ENCODE results near the gene CKB.

CKB gene

DNA sequence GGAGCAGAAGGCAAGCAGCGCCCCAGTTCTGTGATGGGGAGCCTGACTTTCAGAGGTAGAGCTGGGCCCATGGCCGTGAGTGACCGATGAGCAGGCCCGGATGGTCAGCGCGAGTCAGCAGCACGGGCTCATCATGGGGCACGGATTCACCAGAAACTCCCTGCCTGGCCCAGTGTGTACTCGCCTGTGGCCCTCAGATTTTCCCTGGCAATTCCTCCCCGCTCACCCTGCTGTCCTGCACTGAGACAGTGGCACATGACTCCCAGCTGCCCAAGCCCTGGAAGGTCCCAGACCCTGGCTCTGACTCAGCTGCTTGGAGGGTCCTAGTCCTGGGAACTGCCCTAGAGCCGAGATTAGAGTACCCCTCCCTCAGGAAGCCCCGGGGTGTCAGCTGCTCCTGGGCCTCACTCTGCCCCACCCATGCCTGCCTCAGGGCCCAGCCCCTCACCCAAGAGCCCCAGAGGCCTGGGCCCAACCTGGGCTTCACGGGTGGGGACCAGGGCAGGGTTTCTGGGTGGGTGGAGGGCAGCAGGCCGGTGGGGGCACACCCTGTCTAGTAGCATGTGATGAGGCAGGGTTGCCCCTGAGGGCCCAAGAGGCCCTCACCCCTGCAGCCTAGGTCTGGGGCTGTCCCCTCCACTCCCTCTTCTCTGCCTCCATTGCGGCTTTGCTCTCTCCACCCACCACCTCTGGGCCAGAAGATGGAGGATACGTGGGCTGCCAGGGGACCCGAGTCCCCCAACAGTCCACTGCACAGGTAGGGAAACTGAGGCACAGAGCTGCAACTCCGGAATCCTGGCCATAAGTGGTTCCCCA is 14.8 kb upstream of the CKB start:
- DNase-seq = no peak

DNA sequence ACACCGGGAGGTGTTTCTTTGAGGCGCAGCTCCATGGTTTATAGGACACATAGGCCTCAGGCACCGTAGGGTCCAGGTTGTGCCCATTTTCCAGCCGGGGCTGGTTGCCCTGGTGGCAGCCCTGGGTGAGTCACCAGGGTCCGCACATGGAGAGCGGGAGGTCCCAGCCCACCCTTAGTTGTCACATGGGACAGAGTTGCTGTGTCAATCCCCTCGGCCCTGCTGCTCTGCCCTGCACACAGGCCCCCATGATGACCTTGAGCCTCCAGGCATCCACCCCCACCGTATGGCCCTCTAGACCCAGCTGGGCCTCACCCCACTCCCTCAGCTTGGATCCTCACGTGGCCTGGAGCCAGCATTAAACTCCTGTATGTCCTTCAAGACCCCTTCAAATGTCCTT is 14.1 kb upstream of the CKB start:
- no peak for DNase-seq

DNA sequence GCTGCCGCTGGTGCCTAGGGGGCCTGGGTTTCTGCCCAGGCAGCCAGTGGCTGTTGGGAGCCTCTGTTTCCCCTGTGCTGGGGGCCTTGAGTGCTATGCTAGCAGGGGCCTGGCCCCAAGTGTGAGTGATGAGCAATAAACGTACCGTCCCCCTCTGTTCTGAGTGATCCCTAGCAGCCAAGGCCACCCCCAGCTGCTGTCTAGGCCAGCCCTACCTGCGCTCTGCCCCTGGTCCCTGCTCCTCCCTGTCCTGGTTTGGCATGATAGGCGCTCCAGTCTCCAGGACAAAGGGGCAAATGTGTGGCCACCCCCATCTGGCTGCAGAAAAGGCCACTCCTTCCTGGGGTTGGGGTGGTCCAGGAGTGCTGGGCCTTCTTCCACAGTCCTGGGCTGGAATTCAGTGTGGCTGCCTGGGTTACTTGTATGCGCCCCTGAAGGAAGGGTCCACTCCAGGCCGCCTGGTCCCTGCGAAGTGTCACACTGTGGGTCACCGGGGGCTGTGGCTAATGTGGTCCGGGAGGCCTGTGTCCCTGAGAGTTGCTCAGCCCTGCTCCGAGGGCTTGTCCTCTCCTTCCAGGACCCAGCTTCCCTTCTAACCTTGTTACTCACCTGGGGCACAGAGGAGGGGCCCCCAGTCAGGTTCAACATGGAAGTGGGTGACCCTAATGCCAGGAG is 13.4 kb upstream of the CKB start:
- DNase-seq = no peak

DNA sequence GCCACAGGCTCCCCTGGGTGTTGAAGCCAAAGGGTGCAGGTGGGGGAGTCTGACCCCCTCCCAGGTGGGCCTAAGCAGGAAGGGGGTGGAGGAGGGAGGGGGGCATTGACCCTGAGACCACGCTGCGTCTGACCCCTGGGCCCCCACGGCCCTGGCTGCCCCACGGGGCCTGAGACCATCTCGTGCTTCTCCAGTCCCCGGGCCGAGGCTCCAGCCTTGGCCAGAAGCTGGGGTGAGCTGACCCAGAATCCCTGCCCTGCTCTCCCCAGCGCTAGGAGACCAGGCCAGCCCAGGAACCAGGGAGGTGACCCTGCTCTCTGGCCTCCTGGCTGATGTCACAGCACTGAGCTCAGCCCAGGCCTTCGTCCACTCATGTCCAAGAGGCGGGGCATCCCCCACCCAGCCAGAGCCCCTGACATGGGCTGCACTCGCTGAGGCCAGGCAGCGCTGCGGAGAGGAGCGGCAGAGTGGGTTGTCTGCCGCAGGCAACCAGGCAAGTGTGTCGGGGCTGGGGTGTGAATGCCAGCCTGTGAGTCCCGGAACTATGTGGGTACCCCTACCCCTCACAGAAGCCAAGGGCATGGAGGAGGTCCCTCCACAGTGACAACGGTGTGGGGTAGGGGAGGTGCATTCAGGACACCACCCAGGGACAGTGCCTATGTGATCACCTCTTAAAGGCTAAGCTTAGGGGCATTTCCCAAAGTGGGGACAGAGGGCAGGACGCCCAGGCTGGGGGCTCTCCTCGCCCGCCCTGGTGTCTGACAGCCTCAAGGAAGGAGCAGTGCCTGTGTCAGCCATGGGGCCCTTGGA is 12.7 kb upstream of the CKB start:
- no peak for DNase-seq

DNA sequence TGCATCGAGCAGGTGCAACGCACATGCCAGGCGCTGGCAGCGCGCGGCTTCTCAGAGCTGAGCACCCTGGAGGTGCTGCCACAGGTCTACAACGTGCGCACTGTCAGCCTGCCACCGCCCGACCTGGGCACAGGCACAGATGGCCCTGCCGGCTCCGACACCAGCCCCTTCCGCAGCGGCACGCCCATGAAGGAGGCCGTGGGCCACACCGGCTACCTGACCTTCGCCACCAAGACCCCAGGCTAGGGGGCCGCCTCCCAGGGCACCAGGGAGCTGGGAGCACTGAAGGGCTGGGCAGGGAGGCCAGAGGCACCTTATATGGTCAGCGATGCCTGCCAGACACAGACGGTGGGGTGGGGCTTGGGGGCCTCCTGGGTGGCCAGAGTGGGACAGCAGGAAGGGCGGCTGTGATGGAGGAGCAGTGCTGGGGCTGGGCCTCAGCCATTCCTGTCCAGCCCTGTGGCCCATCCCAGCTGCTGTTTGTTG is 12.0 kb upstream of the CKB start:
- DNase-seq = no peak

DNA sequence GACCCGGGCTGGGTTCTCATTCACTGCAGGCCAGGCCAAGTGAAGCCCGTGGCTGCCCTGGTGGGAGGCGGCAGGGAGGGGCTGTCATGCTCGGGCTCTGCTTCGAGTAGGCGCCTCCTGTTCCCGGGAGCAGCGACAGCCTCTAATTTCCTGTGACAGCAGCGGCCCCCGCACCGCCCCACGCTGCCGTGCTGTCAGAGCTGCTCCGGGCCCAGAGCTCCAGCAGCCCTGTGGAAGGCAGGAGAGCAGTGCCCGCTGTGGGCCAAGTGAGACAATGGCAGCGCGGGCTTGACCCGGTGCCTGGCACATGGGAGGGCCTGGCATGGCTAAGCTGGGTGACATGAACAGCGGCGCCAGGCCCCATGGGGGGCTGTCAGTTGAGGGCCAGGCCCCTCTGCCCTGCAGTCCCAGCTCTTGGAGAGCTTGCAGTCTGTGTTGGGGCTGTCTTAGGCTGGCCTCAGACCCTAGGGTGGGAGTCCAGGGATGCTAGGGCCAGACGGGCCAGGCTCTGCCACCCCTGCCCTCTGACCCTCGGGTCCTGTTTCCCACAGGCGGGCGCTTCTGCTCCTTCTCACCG is 11.5 kb upstream of the CKB start:
- no peak for DNase-seq

DNA sequence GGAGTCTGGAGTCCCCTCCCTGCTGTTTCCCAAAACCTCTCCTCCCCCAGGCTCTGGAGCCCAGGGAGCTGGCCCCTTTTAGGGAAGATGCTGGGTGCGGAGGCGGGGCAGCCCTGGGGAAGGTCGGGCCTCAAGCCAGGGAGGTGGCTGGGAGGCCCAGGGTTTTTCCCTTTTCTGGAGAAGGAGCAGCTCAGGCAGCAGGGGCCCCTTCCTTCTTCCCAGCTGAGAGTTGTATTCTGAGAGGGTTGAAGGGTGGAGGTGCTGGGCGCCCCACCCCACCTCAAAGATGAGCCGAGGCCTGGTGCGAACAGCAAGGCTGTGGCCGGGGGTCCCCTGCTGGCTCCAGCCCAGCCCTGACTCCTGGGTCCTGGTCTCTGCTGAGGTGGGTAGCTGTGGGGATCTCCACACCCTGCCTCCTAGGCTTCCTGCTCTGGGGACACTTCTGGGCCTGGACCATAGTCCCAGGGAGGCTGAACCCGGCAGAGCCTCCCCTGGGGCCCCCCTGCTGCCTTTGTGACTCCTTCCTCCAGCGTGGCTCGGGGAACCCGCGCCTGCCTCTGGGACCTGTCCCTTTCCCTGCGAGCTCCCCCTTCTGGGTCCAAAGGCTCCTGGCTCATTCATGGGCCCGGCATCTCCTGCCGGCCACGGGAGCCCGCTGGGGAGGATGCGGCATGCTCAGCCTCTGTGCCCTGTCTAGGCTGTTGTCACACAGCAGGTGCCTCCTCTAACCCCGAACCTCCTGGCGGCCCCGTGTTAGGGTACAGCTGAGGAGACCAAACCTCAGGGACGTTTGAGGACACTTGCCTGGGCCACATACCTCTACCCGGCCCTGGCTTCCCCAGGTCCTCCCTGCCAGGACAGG is 10.7 kb upstream of the CKB start:
- no peak for DNase-seq

DNA sequence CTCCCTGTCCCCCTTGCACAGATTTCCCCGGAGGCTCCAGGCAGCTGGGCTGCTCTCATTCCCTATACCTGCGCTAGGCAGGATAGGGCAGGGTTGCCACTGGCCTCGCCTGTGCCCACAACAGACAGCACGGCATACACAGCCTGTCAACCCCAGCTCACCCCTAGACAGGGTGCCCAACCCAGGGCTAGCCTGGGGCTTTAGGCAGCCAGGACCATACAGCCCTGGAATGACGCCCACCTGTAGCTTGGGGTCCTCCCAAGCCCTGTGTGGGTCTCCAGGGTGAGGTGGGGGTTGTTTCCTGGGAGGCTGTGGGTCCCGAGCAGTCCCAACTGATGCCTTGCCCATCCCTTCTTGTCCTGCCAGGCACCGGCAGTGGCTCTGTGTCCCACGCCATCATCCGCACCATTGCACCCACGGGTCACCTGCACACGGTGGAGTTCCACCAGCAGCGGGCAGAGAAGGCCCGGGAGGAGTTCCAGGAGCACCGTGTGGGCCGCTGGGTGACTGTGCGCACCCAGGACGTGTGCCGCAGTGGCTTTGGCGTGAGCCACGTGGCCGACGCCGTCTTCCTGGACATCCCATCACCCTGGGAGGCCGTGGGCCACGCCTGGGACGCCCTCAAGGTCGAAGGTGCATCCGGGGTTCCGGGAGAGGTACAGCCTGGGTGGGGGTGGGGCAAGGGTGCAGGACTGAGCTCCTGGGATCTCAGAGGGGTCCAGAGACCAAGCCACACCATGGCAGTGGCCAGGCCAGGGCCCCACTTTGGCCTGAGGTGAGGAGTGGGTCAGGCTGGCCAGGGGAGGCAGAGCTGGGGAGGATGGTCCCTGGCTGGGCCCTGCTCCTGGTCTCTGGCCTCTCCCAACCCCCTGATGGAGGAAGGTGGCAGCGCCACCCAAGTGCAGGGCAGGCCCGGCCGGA is 9.8 kb upstream of the CKB start:
- DNase-seq = no peak

DNA sequence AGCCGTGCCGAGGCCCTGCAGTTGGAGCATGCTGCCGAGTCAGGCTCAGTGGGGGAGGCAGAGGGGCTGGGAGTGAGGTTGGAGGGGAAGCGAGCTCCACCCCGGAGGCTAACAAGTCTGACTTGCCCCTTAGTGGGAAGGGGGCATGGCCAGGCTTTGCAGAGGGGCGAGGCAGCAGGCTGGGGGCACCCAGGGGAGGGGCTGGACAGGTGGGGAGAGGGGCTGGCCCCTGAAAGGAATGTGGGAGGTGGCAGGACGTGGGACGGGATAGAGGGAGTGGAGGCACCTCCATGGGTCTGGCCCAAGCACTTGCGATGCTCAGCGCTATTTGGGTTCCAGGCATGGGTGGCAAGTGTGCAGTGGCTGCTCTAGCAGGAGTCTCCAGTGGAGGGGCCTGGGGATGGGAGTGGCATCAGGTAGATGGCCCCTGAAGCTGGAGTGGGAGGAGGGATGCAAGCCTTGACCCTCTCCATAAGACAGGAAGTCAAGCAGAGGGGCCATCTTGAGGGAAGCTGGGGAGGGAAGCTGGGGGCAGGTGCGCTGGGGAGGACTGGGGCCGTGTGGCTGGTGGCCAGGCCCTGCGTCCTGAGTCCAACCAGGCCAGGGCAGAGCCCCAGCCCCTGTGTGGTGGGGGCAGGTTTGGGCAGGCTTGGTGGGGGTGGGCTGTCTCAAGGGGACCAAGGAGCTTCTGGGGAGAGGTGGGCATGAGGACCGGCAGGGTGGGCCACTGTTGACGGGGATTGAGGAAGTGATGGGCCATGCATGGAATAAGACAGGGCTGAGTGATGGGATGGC is 9.0 kb upstream of the CKB start:
- DNase-seq = no peak

DNA sequence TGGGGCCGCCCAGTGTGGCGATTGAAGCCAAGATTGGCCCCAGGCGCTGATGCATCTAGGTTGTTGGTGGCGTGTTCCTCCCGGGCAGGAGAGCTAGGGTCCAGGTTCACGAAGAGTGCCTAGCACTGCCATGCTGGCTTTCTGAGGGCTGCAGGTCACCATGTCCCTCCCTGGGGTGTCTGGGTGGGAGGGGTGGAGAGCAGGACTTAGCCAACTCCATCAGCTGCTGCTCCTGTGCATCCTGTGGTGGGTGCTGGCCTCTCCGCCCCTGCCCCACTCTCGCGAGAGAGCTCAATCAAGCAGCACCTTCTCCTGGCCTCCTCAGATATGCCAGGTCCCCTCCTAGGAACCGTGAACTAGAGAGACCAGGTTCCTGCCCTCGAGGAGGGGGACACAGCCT is 8.2 kb upstream of the CKB start:
- no peak for DNase-seq

DNA sequence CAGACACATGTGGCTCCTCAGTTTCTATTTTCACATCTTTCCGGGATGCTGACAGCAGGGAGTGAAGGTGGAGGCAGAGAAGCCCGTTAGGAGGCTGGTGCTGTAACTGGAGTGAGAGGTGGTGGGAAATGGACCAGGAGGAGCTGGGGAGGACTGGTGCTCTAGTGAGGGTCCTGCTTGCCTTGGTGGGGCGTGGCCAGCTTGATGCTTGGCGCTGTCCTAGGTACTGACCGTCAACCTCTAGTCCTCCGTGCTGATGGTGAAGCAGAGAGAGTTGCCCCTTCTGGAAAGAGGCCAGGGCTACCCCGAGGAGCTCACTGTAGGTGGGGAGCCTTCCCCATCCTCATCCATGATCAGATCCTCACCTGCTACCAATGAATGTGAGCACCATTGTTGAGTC is 7.8 kb upstream of the CKB start:
- no peak for DNase-seq

DNA sequence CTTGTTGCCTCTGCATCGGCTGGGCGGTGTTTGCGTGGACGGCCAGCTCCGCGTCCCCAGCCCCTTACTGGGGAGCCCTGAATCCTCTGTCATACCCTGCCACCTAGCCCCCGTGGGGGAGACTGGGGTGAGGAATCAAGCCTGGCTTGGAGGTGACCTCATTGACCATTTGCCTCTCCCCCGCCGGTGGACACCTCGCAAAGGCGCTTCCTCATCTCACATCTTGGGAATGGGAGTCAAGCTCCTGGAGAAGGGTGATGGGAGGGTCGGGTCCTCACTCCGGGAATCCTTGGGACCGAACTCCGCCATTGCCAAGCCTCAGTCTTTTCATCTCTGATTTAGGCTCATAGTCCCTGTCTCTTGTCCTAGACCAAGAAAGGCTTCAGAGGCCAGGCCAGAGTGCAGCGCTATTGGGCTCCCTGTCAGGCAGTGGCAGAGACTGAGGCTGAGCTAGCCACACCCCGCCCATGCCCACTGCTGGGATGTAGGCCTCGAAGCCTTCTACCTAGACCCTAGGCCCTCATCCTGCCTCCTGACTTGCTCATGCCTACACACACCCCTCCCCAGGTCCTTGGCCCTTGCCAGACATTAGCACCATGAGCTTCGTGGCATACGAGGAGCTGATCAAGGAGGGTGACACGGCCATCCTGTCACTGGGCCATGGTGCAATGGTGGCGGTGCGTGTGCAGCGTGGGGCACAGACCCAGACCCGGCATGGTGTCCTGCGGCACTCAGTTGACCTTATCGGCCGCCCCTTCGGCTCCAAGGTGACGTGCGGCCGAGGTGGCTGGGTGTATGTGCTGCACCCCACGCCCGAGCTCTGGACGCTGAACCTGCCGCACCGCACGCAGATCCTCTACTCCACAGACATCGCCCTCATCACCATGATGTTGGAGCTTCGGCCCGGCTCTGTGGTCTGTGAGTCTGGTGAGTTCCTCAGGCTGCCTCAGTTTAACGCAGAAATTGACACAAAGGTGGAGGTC is 7.0 kb upstream of the CKB start:
- DNase-seq = no peak

DNA sequence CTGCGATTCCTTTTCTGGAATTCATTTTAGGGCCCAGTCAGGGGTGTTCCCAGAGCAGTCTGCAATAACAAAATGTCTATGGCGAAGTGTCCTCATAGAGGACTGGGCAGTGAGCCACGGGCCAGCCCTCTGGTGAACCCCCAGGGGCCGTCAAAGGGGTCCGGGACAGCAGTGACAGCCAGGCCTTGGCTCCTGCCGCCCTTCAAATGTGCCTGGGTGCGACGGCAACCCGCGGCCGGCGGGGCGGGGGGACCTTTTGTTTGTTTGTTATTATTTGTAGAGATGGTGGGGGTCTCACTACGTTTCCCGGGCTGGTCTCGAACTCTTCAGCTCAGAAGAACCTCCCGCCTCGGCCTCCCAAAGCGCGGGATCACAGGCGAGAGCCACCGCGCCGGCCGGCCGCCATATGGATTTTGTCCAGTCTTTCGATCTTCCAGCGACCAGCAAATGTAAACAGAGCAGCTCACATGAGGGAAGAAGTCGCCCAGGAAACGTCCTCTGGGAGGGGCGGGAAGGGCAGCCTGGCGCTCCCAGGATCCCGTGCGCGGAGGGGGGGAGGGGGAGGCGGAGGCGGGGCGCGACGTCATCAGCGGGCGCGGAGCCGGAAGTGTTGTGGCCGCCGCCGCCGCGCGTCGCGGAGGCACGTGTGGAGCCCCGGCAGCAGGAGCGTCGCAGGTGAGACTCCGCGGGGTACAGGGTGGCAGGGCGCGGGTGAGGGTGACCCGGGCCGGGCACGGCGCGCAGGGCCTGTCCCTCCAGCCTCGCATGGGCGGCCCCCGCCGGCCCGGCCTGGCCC is 6.2 kb upstream of the CKB start, which contains the start of gene TRMT61A:
Gene TRMT61A (plus strand): TSS at position 610 of the 796 bp plus-strand sequence. CDS start 783 bp downstream, outside the sequence.
- peak; percentile 75 for DNase-seq

DNA sequence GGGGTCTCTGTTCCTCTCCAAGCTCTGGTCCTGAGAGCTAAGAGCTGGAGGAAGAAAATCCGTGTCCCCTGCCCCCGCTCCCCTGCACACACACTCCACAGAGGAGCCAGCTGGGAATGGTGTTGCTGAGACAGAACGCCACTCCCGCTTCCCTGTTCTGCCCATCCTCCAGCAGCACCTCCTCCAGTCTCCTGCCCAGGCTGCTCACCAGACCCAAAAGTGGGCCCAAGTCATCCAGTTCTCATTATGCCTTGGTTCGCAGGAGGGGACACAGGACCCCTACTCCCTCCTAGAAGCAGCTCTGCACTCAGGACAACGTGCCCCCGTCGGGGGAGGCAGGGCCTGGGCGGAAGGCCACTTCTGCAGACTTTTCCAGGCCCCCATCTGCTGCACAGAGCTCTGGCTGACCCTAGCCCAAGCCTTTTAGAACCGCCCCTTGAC is 5.5 kb upstream of the CKB start:
- no peak for DNase-seq

DNA sequence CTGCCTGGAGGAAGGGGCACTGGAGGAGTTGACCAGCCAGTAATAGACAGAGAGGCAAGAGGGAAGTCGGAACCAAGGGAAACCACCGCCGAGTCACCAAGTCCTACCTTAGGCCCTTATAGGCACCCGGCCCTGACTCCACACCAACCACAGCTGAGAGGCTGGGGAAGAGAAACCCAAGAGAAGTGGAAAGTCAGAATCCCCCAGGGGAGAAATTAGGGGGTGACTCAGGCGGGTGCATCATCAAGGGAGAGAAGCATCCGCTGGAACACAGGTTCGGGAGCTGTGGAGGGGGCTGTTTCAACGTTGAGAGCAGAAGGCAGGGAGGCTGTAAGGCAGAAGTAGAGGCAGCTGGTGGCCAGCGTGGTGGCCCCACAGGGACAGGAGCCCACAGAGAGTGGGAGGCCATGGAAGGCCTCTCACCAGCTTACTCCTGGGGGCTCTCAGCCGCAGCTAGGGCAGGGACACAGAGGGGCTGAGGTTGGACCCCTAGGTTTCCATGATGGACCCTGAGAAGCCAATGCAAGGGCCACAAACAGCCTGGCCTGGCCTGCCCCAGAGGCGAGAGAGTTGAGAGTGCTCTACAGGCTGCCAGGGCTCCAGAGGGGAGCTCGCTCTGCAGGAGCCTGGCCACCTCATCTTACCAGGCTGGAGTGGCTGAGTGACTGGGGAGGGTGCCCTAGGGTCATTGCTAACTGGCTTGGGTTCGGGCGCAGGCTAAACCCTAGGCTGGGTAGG is 4.9 kb upstream of the CKB start:
- no peak for DNase-seq

DNA sequence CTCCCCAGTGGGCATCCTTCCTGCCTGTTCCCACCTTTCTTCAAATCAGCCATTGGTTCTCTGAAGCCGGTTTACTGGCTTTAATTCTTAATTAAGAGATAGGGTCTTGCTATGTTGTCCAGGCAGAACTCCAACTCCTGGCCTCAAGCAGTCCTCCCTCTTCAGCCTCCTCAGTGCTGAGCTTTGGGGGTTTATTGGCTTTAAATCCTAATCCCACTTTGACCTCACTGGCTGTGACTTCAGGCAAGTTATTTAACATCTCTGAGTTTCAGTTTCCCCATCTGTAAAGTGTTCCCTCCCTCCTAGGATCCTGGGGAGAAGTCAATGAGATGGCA is 4.3 kb upstream of the CKB start:
- DNase-seq = no peak

DNA sequence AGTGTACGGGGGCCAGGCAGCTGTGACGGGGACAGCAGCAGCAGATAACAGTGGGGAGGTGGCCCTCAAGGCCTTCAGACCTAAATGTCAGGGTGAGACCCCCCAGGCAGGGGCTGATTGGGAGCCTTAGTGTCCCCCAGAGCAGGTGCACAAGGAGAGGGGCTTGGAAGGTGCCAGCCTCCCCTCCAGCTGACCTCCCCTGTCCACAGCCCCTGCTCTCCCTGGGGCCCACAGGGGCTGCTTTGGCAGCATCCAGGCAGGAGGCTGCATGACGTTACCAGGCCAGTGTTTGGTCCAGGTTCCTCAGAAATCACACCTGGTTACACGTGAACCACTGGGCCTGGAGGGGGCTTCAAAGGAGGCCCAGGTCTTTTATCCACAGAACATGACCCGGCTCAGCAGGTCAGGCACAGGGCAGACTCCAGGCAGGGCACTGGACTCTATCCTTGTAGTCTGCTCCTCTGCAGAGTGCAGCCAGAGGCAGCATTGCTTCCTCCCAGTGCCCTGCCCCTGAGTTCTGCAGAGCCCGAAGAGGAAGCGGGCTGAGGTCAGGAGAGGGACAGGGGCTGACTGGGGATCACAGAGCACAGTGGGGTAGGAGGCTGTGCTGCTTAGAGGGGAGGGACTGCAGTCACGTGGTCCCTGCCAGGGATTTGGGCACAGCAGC is 3.8 kb upstream of the CKB start:
- no peak for DNase-seq

All from activated effector memory CD4-positive, alpha-beta T cell treated with Interleukin-2 at 50 U/mL for 16 hours (primary cell).